Esophagus squamous epithelium (tissue), 5 donors: ENCODE results near the gene ZNF761. TPM values are rescaled to one million over a fixed set of nuclear protein-coding genes. Genes with fewer than 3 reads are reported as not detected.
"Not testable (repeated sequence)": the region's sequence is repeated elsewhere in the genome, so short reads cannot be mapped to it uniquely, and the experiment has no call there.

Source experiments
- DNase-seq: peaks from one replicate; lab custom pipeline; 2025; lab: John Stamatoyannopoulos, UW
- H3K27ac ChIP-seq, 4 donors: fragments of 200-600 bp; sonication (generic); one replicate each; pipeline ENCODE4 v1.5.1; 2016 to 2019; ENCODE audit warnings: mild to moderate bottlenecking in 1 of 4
- H3K27me3 ChIP-seq, 4 donors: fragments of 200-600 bp; sonication (generic); 1 replicate in 3 of 4; 2 replicates in 1 of 4; pipeline versions ENCODE4 v1.5.1 to v1.6.0; 2017 to 2021; ENCODE audit warnings: antibody characterized with exemption in 1 of 4
- H3K36me3 ChIP-seq, 3 donors: fragments of 200-600 bp; sonication (generic); one replicate each; pipeline ENCODE4 v1.5.1; 2016 to 2019
- H3K4me1 ChIP-seq, 3 donors: fragments of 200-600 bp; sonication (generic); one replicate each; pipeline ENCODE4 v1.5.1; 2017 to 2019
- H3K4me3 ChIP-seq, 4 donors: fragments of 200-600 bp; sonication (generic); 1 replicate in 3 of 4; 2 replicates in 1 of 4; pipeline ENCODE4 v1.5.1; 2016 to 2019; ENCODE audit warnings: mild to moderate bottlenecking in 2 of 4, moderate library complexity in 1 of 4
- H3K9me3 ChIP-seq, 3 donors: fragments of 200-600 bp; sonication (generic); one replicate each; pipeline ENCODE4 v1.5.1; 2016 to 2019
- CTCF ChIP-seq, 6 experiments: fragments of 450-650 bp in 4 of 6; fragments of 200-600 bp in 2 of 6; sonication (generic) in 2 of 6; IDR thresholded peaks; one replicate each; pipeline ENCODE4 v1.5.1; 2016 to 2019; ENCODE audit warnings: antibody characterized with exemption in 6 of 6, mild to moderate bottlenecking in 4 of 6, moderate library complexity in 4 of 6
- POLR2A ChIP-seq, 4 donors: fragments of 450-650 bp; IDR thresholded peaks; one replicate each; pipeline ENCODE4 v1.6.1; 2017; ENCODE audit warnings: antibody characterized with exemption in 4 of 4, mild to moderate bottlenecking in 4 of 4, moderate library complexity in 3 of 4
- WGBS, 2 donors: methylation state at CpG; one replicate each; pipeline ENCODE4 v1.1.5; 2018; 5-methylcytosine and 5-hydroxymethylcytosine counted together
- intact Hi-C: fragments of 100-400 bp; cut with DNase I; formaldehyde crosslinking; loops from one replicate; pipeline ENCODE4 v1.15.0; 2022
- total RNA-seq, 4 donors: library from RNA; depleted of rRNA; stranded (reverse); fragments of >200 nt; gene quantifications; one replicate each; pipeline ENCODE4 v1.1.0, GENCODE V29; 2016
- donor health status: DM: yes; HTN: yes; CAD: no.

Gene ZNF761
- total RNA-seq, 4 donors from 2014 or later, result 3.2 to 11.8 (median 5.0) TPM

- peaks cover 0 to 59% (median 0%) of the 10 kb centered on the region in 3 donors for H3K36me3 ChIP-seq
- TF ChIP-seq POLR2A (IDR thresholded peaks at IDR 0.05) (no peak), CTCF (IDR thresholded peaks at IDR 0.05) (no peak)
- peaks cover 0 to 64% (median 18%) of the 10 kb centered on the region in 3 donors for H3K9me3 ChIP-seq
- 91 to 96% methylated on average over 7 of the region's 7 CpGs for WGBS, 2 donors
- H3K4me3 ChIP-seq, result no peak overlapping the region
- no peaks in the 10 kb centered on the region for H3K27me3 ChIP-seq
- peaks cover 5 to 13% (median 9%) of the 10 kb centered on the region in 3 donors for H3K4me1 ChIP-seq
- no peak for DNase-seq
- intact Hi-C loops, result no loop called here
- no peak overlapping the region for H3K27ac ChIP-seq
Measured at GRCh38 chr19:53471916-53472315, 40.1 kb downstream of the ZNF761 start.

GRCh38 chr19:53474832-53475231 lies 43.0 kb downstream of the ZNF761 start:
- H3K27ac ChIP-seq, H3K4me1 ChIP-seq, intact Hi-C loops, H3K27me3 ChIP-seq, DNase-seq, H3K4me3 ChIP-seq: not testable (repeated sequence)
- H3K9me3 ChIP-seq, result peaks cover 0 to 93% (median 35%) of the 10 kb centered on the region in 3 donors
- peaks cover 4 to 88% (median 4%) of the 10 kb centered on the region in 3 donors for H3K36me3 ChIP-seq
- WGBS, 2 donors, result 67 to 80% methylated on average over 1 of the region's 1 CpG

DNA sequence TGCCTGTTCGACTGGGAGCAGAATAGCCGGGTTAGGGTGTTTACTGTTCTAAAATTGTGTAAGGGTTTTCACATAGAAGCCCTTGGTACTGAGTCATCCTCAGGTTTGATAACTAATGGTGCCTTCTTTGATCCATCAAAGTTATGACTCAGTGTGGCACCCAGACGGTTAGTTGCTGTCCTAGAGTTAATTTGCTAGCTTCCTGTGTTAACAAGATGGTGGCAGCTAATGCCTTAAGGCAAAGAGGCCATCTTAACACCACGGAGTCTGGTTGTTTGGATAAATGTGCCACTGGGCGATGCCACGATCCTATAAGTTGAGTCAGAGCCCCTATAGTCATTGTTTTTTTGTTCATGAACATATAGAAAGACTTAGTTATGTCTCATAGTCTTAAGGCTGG lies 43.7 kb downstream of the ZNF761 start:
- H3K27me3 ChIP-seq, H3K27ac ChIP-seq, DNase-seq, H3K4me1 ChIP-seq, intact Hi-C loops, H3K4me3 ChIP-seq: not testable (repeated sequence)
- 52 to 84% methylated on average over 6 of the region's 6 CpGs for WGBS, 2 donors
- Histone ChIP-seq H3K9me3 (peaks cover 0 to 97% (median 39%) of the 10 kb centered on the region in 3 donors), H3K36me3 (peaks cover 4 to 94% (median 4%) of the 10 kb centered on the region in 3 donors)

- no CpG with 5 or more reads among the region's 2 CpGs for WGBS, 2 donors
- H3K36me3 ChIP-seq, result peaks cover 4 to 97% (median 4%) of the 10 kb centered on the region in 3 donors
Measured at GRCh38 chr19:53483751-53484150, 52.0 kb downstream of the ZNF761 start.

DNA sequence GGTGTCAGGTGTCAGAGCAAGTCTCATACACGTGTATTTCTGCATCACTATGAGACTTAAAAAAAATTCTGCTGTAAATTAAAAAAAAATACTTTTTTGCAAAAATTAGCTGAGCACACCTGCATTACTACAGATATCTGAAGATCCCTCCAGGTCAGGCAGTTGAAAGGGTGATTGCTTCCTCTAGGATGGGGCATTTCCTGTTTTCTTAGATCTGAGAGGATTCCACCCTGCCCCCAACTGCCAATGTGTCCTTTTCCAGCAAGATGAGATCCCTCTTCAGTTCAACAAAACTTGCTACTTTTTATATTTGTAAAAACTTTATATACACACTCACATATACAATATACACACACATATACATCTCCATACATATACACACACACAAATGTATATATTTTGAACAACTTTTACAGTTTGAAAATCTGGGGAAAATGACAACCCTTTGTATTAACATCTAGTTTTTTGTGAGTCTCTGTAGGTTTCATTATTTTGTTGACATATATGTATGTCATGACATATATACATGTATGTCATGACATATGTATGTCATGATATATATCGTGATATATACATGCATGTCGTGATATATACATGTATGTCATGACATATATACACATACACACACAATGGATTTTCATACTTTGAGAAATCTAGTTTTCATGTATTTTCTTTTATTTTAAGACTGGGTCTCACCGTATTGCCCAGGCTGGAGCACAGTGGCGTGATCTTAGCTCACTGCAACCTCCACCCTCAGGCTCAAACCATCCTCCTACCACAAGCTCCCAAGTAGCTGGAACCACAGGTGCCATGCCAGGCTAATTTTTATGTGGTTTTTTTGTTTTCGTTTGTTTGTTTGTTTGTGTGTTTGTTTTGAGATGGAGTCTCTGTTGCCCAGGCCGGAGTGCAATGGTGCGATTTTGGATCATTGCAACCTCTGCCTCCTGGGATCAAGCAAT lies 53.5 kb downstream of the ZNF761 start:
- no peak for DNase-seq
- Histone ChIP-seq H3K27me3 (no peaks in the 10 kb centered on the region), H3K9me3 (peaks cover 0 to 85% (median 43%) of the 10 kb centered on the region in 3 donors), H3K4me3 (no peak overlapping the region), H3K27ac (no peak overlapping the region), H3K4me1 (no peaks in the 10 kb centered on the region), H3K36me3 (peaks cover 5 to 97% (median 10%) of the 10 kb centered on the region in 3 donors)
- WGBS, 2 donors, result 78 to 90% methylated on average over 8 of the region's 8 CpGs
- intact Hi-C loops, result no loop called here
- TF ChIP-seq POLR2A (IDR thresholded peaks at IDR 0.05), result no peak
- TF ChIP-seq CTCF (IDR thresholded peaks at IDR 0.05), result no peak

More at GRCh38 chr19:53483751-53484150, 52.0 kb downstream of the ZNF761 start:
- DNase-seq, H3K27ac ChIP-seq, H3K4me1 ChIP-seq, intact Hi-C loops, H3K27me3 ChIP-seq, H3K4me3 ChIP-seq: not testable (repeated sequence)
- H3K9me3 ChIP-seq, result peaks cover 0 to 85% (median 36%) of the 10 kb centered on the region in 3 donors

DNA sequence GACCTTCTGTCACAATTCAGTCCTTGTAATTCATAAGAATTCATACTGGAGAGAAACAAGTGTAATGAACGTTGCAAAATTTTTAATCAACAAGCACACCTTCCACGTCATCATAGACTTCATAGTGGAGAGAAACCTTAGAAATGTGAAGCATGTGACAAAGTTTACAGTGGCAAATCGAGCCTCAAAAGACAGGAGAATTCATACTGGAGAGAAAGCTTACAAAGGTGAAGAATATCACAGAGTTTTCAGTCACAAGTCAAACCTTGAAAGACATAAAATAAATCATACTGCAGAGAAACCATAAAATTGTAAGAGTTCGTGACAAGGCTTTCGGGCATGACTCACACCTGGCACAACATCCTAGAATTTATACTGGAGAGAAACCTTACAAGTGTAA lies 60.4 kb downstream of the ZNF761 start:
- Histone ChIP-seq H3K4me1 (no peaks in the 10 kb centered on the region), H3K9me3 (peaks cover 0 to 97% (median 71%) of the 10 kb centered on the region in 3 donors), H3K27me3 (no peaks in the 10 kb centered on the region), H3K4me3 (no peak overlapping the region), H3K36me3 (peaks cover 16 to 54% (median 19%) of the 10 kb centered on the region in 3 donors), H3K27ac (no peak overlapping the region)
- DNase-seq, result no peak
- 88% methylated on average over 5 of the region's 5 CpGs for WGBS, 2 donors
- intact Hi-C loops, result no loop called here
- TF ChIP-seq CTCF (IDR thresholded peaks at IDR 0.05), result no peak
- TF ChIP-seq POLR2A (IDR thresholded peaks at IDR 0.05), result no peak

DNA sequence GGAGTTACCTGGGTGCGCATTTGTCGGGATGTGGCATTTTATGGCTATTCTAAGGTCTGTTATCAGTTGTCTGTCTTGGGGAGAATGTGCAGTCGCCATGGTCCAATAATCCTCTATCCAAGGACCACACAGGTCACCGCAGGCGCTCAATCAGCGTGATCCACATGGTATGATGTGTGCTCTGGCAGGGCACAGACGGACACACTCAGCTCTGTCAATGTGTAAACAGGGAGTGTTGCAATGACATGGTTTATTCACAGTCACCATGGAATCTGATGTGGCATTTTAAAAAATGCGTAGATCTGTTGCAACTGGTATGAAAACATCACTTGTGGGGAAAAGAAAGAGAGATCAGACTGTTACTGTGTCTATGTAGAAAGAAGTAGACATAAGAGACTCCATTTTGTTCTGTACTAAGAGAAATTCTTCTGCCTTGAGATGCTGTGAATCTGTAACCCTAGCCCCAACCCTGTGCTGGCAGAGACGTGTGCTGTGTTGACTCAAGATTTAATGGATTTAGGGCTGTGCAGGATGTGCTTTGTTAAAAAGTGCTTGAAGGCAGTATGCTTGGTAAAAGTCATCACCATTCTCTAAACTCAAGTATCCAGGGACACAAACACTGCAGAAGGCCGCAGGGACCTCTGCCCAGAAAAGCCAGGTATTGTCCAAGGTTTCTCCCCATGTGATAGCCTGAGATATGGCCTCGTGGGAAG lies 65.7 kb downstream of the ZNF761 start:
- DNase-seq, intact Hi-C loops, H3K36me3 ChIP-seq, H3K4me3 ChIP-seq, H3K4me1 ChIP-seq, H3K27ac ChIP-seq, H3K27me3 ChIP-seq: not testable (repeated sequence)
- 9 to 14% methylated on average over 4 to 5 of the region's 11 CpGs for WGBS, 2 donors
- H3K9me3 ChIP-seq, result peaks cover 0 to 45% (median 28%) of the 10 kb centered on the region in 3 donors

GRCh38 chr19:53498024-53498395 lies 66.2 kb downstream of the ZNF761 start:
- H3K9me3 ChIP-seq, result peaks cover 0 to 40% (median 23%) of the 10 kb centered on the region in 3 donors
- intact Hi-C loops, H3K4me1 ChIP-seq, DNase-seq, H3K27me3 ChIP-seq, H3K4me3 ChIP-seq, H3K36me3 ChIP-seq, H3K27ac ChIP-seq: not testable (repeated sequence)
- 31 to 36% methylated on average over 4 of the region's 4 CpGs for WGBS, 2 donors

GRCh38 chr19:53503151-53503550 lies 71.4 kb downstream of the ZNF761 start:
- H3K4me1 ChIP-seq, H3K27me3 ChIP-seq, H3K27ac ChIP-seq, intact Hi-C loops, H3K36me3 ChIP-seq, DNase-seq, H3K9me3 ChIP-seq, H3K4me3 ChIP-seq: not testable (repeated sequence)
- WGBS, 2 donors, result 36 to 56% methylated on average over 5 to 7 of the region's 7 CpGs
